SK-N-MC (cell line): ENCODE measurements around the gene CRIM1.

Source experiments
- EZH2 ChIP-seq: fragments of 200-600 bp; sonication (generic); IDR thresholded peaks from one replicate; pipeline ENCODE4 v1.6.1; 2017; ENCODE audit warnings: antibody characterized with exemption
- POLR2AphosphoS5 ChIP-seq: IDR thresholded peaks from 2 replicates; pipeline ENCODE4 v1.6.1; 2012; ENCODE audit warnings: mild to moderate bottlenecking, low read depth, low read length, borderline replicate concordance

GRCh38 chr2:36307441-36307840 is 48.1 kb upstream of the CRIM1 start:
- TF ChIP-seq POLR2AphosphoS5 (no peak), EZH2 (no peak)
